CD4-positive, alpha-beta T cell (primary cell): ENCODE data around the gene TSPAN15. TPM values are rescaled to one million over a fixed set of nuclear protein-coding genes. Genes with fewer than 3 reads are reported as not detected.

ENCODE experiments used
- ATAC-seq: fragments of 200-7000 bp; cut with Tn5 transposase; one replicate; pipeline ENCODE4 v1.10.0; 2022; ENCODE audit warnings: mild to moderate bottlenecking; ENCODE audit not compliant: poor library complexity
- CTCF ChIA-PET: fragments of 350-600 bp; sonication (Branson Sonifier 250); formaldehyde crosslinking; loops from one replicate; lab custom pipeline; 2021; ENCODE audit warnings: antibody characterized with exemption, inconsistent platforms; lab: Charles Lee
- POLR2A ChIA-PET: fragments of 350-600 bp; sonication (Branson Sonifier 250); formaldehyde crosslinking; loops from one replicate; lab custom pipeline; 2021; ENCODE audit warnings: antibody characterized with exemption, inconsistent platforms; lab: Charles Lee
- DNase-seq, 14 experiments: peaks; one replicate each; pipeline ENCODE4 v3.0.0-alpha.2; 2013 to 2020; ENCODE audit warnings: mixed read lengths in 2 of 14
- H3K27ac ChIP-seq, 2 donors: one replicate each; pipeline versions ENCODE4 v1.5.1 to v1.7.0; 2013; ENCODE audit warnings: low read length in 2 of 2, low read depth in 1 of 2, mild to moderate bottlenecking in 1 of 2
- H3K27me3 ChIP-seq, 2 experiments: 1 replicate in 1 of 2; 2 replicates in 1 of 2; pipeline versions ENCODE4 v1.6.1 to v1.7.0; 2013; ENCODE audit warnings: low read length in 2 of 2, control low read depth in 1 of 2, mild to moderate bottlenecking in 1 of 2, moderate library complexity in 1 of 2; ENCODE audit not compliant: insufficient read depth in 2 of 2, control insufficient read depth in 1 of 2
- H3K36me3 ChIP-seq: one replicate; pipeline ENCODE4 v1.6.1; 2013; ENCODE audit warnings: low read length, control low read depth; ENCODE audit not compliant: insufficient read depth
- H3K4me1 ChIP-seq: one replicate; pipeline ENCODE4 v1.6.1; 2013; ENCODE audit warnings: low read length, control low read depth; ENCODE audit not compliant: insufficient read depth
- H3K4me3 ChIP-seq: one replicate; pipeline ENCODE4 v1.5.1; 2013; ENCODE audit warnings: mild to moderate bottlenecking, low read length, moderate library complexity
- H3K9me3 ChIP-seq, 2 experiments: 1 replicate in 1 of 2; 2 replicates in 1 of 2; pipeline versions ENCODE4 v1.6.1 to v1.7.0; 2013; ENCODE audit warnings: low read length in 2 of 2, mild to moderate bottlenecking in 2 of 2, control low read depth in 1 of 2, moderate library complexity in 1 of 2; ENCODE audit not compliant: control insufficient read depth in 1 of 2, insufficient read depth in 1 of 2
- H3K27ac Mint-ChIP-seq: one replicate; pipeline ENCODE4 v1.8.0; 2020; ENCODE audit warnings: mixed read lengths
- H3K27me3 Mint-ChIP-seq: one replicate; pipeline ENCODE4 v1.8.0; 2021; ENCODE audit warnings: mixed read lengths
- H3K36me3 Mint-ChIP-seq: one replicate; pipeline ENCODE4 v1.8.0; 2021; ENCODE audit warnings: low read depth, mixed read lengths
- H3K4me1 Mint-ChIP-seq: one replicate; pipeline ENCODE4 v1.8.0; 2021; ENCODE audit warnings: low read depth, mixed read lengths
- H3K4me3 Mint-ChIP-seq: one replicate; pipeline ENCODE4 v1.8.0; 2020; ENCODE audit warnings: mild to moderate bottlenecking, mixed read lengths
- H3K9me3 Mint-ChIP-seq: one replicate; pipeline ENCODE4 v1.8.0; 2020; ENCODE audit warnings: mixed read lengths
- CTCF ChIP-seq: fragments of 200-600 bp; IDR thresholded peaks from one replicate; pipeline ENCODE4 v1.8.0; 2022; ENCODE audit warnings: antibody characterized with exemption, mild to moderate bottlenecking
- intact Hi-C, 2 experiments: fragments of 100-400 bp; cut with DNase I in 1 of 2; cut with micrococcal nuclease in 1 of 2; formaldehyde crosslinking; loops; one replicate each; pipeline versions ENCODE4 v1.15.1 to v1.9.0; 2023 to 2025; cut with DNase I, micrococcal nuclease
- total RNA-seq, 174 experiments: library from RNA in 2 of 174; stranded (reverse) in 2 of 174; gene quantifications; one replicate each; pipeline ENCODE4 v1.2.3 and lab custom pipeline; 2021 to 2026

Gene TSPAN15
- total RNA-seq, 2 experiments from 2014 or later = 2.2 to 2.5 TPM

GRCh38 chr10:69500864-69501468 is 49.7 kb downstream of the TSPAN15 start:
- no peaks in the 10 kb centered on the region for H3K27me3 ChIP-seq
- no peaks in the 10 kb centered on the region for H3K4me1 Mint-ChIP-seq
- H3K9me3 ChIP-seq = no peaks in the 10 kb centered on the region
- H3K36me3 ChIP-seq = no peaks in the 10 kb centered on the region
- CTCF ChIA-PET = no interaction called here
- ATAC-seq (no peak), DNase-seq (no peak)
- no peak overlapping the region for H3K27ac ChIP-seq
- no peak overlapping the region for H3K27ac Mint-ChIP-seq
- no peaks in the 10 kb centered on the region for H3K9me3 Mint-ChIP-seq
- H3K27me3 Mint-ChIP-seq = no peaks in the 10 kb centered on the region
- H3K4me3 Mint-ChIP-seq = no peak overlapping the region
- H3K4me3 ChIP-seq = no peak overlapping the region
- intact Hi-C loops = no loop called here
- POLR2A ChIA-PET = no interaction called here
- H3K36me3 Mint-ChIP-seq = no peaks in the 10 kb centered on the region
- peaks cover 18% of the 10 kb centered on the region for H3K4me1 ChIP-seq
- no peak for TF ChIP-seq CTCF

DNA sequence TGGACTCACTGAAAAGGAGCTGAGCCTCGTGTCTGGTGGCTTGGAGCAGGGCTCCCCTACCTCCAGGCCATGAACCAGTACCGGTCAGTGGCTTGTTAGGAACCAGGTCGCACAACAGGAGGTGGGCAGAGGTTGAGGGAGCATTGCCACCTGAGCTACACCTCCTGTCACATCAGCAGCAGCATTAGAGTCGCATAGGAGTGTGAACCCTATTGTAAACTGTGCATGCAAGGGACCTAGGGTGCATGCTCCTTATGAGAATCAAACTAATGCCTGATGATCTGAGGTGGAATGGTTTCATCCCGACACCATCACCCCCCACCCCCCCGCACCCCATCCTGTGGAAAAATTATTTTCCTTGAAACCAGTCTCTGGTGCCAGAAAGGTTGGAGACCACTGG is 50.4 kb downstream of the TSPAN15 start:
- Mint-ChIP-seq H3K27me3 (no peaks in the 10 kb centered on the region), H3K36me3 (no peaks in the 10 kb centered on the region), H3K4me1 (no peaks in the 10 kb centered on the region), H3K4me3 (no peak overlapping the region), H3K27ac (no peak overlapping the region), H3K9me3 (no peaks in the 10 kb centered on the region)
- ChIA-PET POLR2A (no interaction called here), CTCF (no interaction called here)
- peaks cover 21% of the 10 kb centered on the region for H3K4me1 ChIP-seq
- ATAC-seq (no peak), DNase-seq (peak in 1 of 14 experiments; percentile 3)
- no peaks in the 10 kb centered on the region for H3K36me3 ChIP-seq
- H3K9me3 ChIP-seq = no peaks in the 10 kb centered on the region
- no peaks in the 10 kb centered on the region for H3K27me3 ChIP-seq
- H3K4me3 ChIP-seq = no peak overlapping the region
- intact Hi-C loops = no loop called here
- H3K27ac ChIP-seq = no peak overlapping the region
- no peak for TF ChIP-seq CTCF

DNA sequence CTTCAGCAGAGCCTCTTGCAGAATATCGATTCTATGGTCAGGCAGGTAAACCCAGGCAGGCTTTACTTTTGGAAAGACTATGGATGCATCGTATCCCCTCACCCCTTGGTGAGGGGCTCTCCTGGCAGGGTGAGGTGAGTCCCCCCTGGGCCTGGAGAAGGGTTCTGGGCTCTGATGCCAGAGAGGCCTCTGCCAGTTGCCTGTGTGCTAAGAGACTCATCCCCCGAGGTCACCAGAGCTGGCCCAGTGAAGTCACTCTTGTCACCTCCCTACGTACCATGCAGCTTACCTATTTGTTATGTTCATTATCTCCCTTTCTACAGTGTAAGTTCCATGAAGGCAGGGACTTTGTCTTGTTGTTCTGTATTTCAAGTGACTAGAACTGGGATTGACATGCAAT is 51.3 kb downstream of the TSPAN15 start:
- H3K27me3 Mint-ChIP-seq = no peaks in the 10 kb centered on the region
- no peaks in the 10 kb centered on the region for H3K36me3 Mint-ChIP-seq
- no peaks in the 10 kb centered on the region for H3K27me3 ChIP-seq
- no peak overlapping the region for H3K27ac ChIP-seq
- POLR2A ChIA-PET = no interaction called here
- intact Hi-C loops = no loop called here
- no peaks in the 10 kb centered on the region for H3K9me3 ChIP-seq
- no peak for TF ChIP-seq CTCF
- ATAC-seq (no peak), DNase-seq (peak in 1 of 14 experiments; percentile 2)
- no peak overlapping the region for H3K27ac Mint-ChIP-seq
- H3K4me3 ChIP-seq = no peak overlapping the region
- H3K4me1 ChIP-seq = peaks cover 27% of the 10 kb centered on the region
- no peaks in the 10 kb centered on the region for H3K9me3 Mint-ChIP-seq
- CTCF ChIA-PET = no interaction called here
- H3K36me3 ChIP-seq = no peaks in the 10 kb centered on the region
- H3K4me3 Mint-ChIP-seq = no peak overlapping the region
- peaks cover 6% of the 10 kb centered on the region for H3K4me1 Mint-ChIP-seq
